HG03139 (cell line): Measurements from ENCODE around the gene BMAL1.

Experiments used
- ATAC-seq: cut with Tn5 transposase; IDR thresholded peaks from one replicate; pipeline ENCODE4 v1.9.1; 2021; ENCODE audit not compliant: unreplicated experiment

BMAL1 gene

GRCh38 chr11:13260963-13261588 is 16.5 kb upstream of the BMAL1 start:
- no peak for ATAC-seq

GRCh38 chr11:13261591-13262061 is 16.0 kb upstream of the BMAL1 start:
- no peak for ATAC-seq

DNA sequence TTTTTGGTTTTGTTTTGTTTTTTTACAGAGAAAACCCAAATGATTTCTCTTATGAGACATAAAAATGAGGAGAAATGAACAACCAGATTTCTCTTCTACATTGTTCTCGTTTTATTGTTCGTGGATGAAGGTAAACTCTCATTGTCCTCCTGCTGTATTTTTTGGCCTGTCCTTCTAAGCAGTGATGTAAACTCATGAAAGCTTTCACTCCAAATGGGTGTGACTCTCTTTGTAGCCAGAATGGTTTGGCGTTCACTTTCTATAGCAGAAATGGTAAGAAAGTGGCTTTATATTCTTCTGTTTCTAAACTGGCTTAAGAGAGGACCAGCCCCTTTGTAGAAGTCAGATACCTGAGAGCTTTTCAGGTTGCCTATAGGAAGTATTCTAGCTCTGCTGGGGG is 15.5 kb upstream of the BMAL1 start:
- no peak for ATAC-seq

GRCh38 chr11:13268791-13269190 is 8.8 kb upstream of the BMAL1 start:
- no peak for ATAC-seq

DNA sequence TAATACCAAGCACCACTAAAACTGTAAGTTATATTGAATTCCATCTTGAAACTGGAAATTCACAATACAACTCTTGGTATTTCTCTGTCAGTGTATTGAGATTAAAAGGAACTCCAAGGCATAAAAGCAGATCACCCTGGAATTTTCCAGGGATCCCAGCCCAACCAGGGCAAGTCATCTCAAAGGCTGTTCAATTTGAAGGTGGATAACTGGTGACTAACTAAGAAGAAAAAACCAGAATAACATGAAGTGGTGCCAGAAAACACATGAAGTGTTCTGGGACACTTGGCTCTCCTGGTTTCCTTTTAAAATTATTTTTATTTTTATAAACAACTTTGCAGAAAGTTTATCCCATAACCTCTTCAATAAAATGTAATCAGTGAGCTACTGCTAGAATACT is 7.8 kb upstream of the BMAL1 start:
- ATAC-seq: no peak

GRCh38 chr11:13271060-13271693 is 6.4 kb upstream of the BMAL1 start:
- ATAC-seq: no peak

- no peak for ATAC-seq
Measured at GRCh38 chr11:13276454-13276831, 1.1 kb upstream of the BMAL1 start.

GRCh38 chr11:13276832-13277767 is 490 bp upstream of the BMAL1 start:
- peak; percentile 90 for ATAC-seq

GRCh38 chr11:13278609-13279486 is 1.3 kb downstream of the BMAL1 start:
- ATAC-seq: peak; percentile 3

GRCh38 chr11:13279487-13279834 is 1.9 kb downstream of the BMAL1 start:
- ATAC-seq: no peak

- ATAC-seq: no peak
Measured at GRCh38 chr11:13280092-13280722, 2.6 kb downstream of the BMAL1 start.

- ATAC-seq: no peak
Measured at GRCh38 chr11:13280777-13281176, 3.2 kb downstream of the BMAL1 start.

DNA sequence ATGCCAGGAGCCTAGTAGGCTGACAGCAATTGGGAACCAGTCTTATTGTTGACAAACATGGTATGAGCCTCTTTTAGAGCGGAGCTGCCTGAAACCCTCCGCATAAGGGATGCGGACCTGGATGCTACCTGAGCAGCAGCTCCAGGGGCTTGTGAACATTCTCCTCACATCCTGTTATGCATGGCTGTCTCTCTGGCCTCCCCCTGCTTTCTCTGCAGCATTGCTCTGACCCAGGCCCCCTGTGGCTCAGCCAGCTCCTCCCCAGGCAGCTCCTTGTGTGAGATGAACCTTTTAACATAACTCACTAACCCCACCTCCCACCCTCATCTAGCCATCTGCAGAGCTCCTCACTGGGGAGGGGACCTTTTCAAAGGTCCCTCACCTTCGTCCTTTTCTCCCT is 6.0 kb downstream of the BMAL1 start:
- no peak for ATAC-seq

- ATAC-seq: no peak
Measured at GRCh38 chr11:13284776-13285588, 7.4 kb downstream of the BMAL1 start.

DNA sequence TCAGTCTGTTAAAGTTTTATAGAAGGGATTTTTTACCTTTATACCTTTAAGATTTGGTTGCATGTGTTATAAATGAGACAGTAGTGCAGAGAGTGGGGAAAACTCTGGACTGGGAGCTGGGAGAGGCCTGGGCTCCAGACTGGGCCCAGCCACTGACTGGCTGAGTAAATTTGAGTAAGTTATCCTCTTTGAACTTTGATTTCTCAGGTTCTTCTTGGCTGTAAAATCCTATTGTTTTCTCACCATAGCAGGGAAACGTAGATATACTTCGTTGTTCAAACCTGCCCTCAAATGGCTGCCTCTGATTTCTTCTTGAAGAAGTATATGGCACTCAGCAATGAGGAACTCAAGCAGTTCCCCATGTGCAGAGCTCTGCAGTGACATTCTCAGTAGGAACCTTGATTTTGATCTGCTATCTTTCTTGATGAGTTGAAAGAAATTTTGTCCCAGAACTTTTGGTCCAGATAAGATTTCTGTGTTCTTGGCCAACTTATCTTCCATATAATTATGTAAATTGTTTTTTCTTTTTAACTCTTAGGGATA is 8.8 kb downstream of the BMAL1 start:
- ATAC-seq: no peak

DNA sequence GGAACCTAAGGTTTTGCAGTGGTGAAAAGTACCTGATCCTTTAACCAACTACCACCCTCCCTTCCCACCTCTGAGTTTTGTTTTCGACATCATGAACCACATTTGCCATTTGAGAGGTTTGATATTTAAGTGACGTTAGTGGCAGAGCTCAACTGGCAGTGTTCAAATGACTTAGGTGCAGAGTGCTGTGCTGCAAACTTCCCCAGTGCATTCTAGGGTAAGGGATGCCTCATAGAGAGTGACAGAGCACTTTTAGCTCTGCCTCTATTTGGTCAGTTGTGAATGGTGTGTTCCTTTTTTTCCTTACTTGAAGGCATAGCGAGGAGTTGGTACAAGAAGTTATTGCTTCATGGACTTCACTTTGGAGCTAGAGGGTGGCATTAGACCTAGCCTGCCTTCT is 9.4 kb downstream of the BMAL1 start:
- ATAC-seq: no peak

- no peak for ATAC-seq
Measured at GRCh38 chr11:13287681-13288080, 10.1 kb downstream of the BMAL1 start.

GRCh38 chr11:13288375-13289029 is 10.9 kb downstream of the BMAL1 start:
- ATAC-seq: no peak

- ATAC-seq: no peak
Measured at GRCh38 chr11:13289081-13289480, 11.5 kb downstream of the BMAL1 start.
